GM19239 (cell line): ENCODE results near the gene GON7.
"Not testable (repeated sequence)": the region's sequence is repeated elsewhere in the genome, so short reads cannot be mapped to it uniquely, and the experiment has no call there.

ENCODE experiments used
- DNase-seq: peaks from one replicate; pipeline ENCODE4 v3.0.0; 2011; ENCODE audit warnings: low spot score; ENCODE audit not compliant: insufficient read length
- FAIRE-seq: peaks from 2 replicates; lab custom pipeline; 2011; peaks lifted over from hg19 to GRCh38; lab: Jason Lieb, UNC

Gene GON7

GRCh38 chr14:93201155-93201704 lies 5.6 kb downstream of the GON7 start:
- FAIRE-seq (no peak), DNase-seq (no peak)

- no peak for FAIRE-seq
- no peak for DNase-seq
These were observed 6.3 kb downstream of the GON7 start for GRCh38 chr14:93200553-93200952.

DNA sequence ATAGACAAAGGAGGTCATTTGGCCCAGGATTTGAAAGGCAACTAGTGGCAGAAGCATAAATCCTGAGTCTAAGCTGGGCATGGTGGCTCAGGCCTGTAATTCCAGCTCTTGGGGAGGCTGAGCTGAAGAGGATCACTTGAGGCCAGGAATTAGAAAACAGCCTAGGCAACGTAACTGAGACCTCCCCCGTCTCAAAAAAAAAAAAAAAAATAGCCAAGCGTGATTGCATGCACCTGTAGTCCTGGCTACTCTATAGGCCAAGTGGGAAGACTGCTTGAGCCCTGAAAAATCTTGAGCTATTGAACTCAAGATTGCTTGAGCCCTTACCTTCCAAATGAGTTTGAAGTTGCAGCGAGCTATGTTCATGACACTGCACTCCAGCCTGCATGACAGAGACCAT lies 7.8 kb downstream of the GON7 start:
- DNase-seq (no peak), FAIRE-seq (no peak)

DNA sequence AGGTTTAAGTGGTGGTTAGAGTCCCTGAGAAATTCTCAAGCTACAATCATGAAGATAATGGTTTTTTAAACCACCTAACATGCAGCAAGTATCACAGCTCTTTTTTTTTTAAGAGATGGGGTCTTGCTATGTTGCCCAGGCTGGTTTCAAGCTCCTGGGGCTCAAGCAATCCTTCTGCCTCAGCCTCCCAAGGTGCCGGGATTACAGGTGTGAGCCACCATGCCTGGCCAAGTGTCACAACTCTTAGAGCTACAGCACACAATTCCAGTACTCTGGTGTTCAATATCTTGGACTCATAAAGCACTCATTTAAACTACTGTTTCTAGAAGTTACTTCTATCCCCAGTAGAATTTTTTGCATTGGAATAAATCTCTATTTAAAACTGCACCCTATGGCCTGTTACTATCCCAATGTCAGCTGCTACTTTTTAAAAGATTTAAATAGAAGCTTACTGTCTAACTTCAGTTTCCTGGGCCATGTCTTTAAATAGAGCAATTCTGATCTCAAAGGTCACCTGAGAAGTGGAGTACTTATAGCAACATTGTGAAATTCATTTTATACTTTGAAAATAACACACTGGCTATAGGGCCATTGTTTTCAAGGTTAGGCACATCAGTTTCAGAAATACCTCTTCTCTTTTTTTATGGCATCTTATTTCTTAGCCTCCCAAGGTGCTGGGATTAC lies 11.4 kb downstream of the GON7 start:
- no peak for DNase-seq
- FAIRE-seq, result no peak

DNA sequence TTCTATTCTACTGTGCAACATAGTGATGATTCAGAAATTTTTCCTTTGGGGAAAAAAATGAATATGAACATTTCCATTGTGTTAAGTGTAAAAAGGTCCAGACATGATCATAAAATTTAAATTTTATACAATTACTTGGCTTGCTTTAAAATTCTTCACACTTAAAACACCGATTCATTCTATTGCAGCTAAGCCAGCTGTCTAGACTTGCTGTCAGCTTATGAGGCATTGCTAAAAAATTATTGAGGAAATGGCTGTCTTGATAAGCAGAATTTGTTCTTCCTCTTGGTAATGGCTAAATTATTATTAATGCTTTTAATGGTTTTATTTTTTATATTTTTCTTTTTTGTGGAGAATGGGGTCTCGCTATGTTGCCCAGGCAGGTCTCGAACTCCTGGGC lies 19.9 kb downstream of the GON7 start:
- no peak for FAIRE-seq
- no peak for DNase-seq

GRCh38 chr14:93186466-93186865 lies 20.4 kb downstream of the GON7 start:
- peak; percentile 63 for FAIRE-seq

GRCh38 chr14:93185349-93185720 lies 21.5 kb downstream of the GON7 start:
- FAIRE-seq, result peak; percentile 89

More at GRCh38 chr14:93186466-93186865, 20.4 kb downstream of the GON7 start:
- no peak for DNase-seq

DNA sequence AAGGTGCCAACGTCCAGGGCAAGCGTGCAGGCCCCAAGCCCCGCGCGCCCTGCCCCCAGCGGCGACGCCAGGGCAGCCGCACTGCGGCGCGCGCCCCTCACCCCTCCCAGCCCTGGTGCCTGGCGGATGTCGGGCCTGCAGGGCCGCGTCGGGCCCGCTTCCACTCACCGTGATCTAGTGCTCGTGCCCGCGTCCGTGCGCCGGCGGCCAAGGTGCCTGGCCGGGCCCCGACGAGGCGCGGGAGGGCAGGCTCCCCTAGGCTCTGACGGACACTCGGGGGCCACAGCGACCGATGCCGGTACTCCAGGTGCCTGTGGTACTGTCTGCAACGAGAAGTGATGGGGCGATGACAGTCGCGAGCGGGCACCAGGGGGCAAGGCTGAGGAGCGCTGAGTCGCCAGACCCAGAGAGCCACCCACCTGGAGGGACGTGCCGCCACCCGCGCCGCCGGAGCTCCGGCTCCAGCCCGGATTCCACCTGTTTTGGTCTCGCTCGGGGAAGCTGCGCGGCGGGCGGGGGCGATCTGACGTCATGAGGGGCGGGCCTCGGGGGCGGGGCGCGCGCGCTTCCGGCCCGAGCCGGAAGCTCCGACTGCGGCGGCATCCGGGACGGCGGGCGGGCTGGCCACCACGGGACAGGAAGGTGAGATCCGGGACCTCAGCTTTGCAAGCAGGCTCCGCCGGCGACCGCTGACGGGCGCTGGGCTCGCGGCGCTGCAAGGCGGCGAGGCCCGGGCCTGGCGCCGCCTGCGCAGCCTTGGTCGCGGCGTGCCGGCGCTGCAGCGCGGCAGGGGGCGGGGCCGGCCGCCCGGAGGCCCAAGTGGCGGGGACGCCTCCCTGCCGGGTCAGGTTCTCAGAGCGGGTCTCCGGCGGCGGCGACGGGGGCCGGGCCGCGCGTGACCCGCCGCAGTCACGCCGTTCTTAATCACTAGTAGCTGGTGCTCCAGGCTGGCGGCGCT lies 22.2 kb downstream of the GON7 start, which contains the start of the genes LYSET and MOAP1:
Gene LYSET (plus strand): TSS at position 927 of the 958 bp plus-strand sequence. CDS start 89 bp downstream, outside the sequence.
Gene MOAP1 (minus strand): TSS at position 507 of the 958 bp plus-strand sequence. CDS start 655 bp downstream, outside the sequence.
- FAIRE-seq (peak; percentile 84), DNase-seq (peak; percentile 92)

More at GRCh38 chr14:93185349-93185720, 21.5 kb downstream of the GON7 start:
- no peak for DNase-seq

- DNase-seq, result no peak
- no peak for FAIRE-seq
These were observed 23.1 kb downstream of the GON7 start for GRCh38 chr14:93183596-93184317.

DNA sequence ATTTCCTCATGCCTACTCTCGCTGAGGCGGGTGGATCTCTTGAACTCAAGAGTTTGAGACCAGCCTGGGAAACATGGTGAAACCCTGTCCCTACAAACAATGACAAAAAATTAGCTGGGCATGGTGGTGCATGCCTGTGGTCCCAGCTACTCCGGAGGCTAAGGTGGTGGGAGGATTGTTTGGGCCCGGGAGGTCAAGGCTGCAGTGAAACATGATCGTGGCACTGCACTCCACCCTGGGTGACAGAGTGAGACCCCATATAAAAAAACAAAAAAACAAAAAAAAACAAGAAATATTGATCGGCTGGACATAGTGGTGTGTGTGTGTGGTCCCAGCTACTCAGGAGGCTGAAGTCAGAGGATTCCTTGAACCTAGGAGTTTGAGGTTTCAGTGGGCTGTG lies 31.4 kb downstream of the GON7 start:
- FAIRE-seq, result no peak
- DNase-seq, result no peak

- not testable (repeated sequence) for FAIRE-seq
These were observed 32.1 kb downstream of the GON7 start for GRCh38 chr14:93174731-93175130.

DNA sequence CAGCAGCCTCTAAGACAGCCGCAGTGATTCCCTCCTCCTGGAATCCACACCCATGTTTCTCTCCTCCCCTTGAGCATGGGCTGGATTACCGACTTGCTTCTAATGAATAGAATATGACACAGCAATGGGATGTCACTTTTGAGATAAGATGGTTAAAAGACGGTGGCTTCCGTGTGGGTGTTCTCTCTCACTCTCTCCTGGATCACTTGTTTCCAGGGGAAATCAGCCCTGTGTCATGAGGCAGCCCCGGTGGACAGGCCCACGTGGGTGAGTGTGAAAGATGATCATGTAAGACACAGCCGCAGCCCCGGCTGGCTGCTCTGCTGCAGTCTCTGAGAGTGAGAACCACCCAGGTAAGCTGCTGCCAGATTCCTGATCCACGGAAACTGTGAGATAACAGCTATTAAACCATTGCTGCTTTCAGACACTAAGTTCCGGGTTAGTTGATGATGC lies 32.9 kb downstream of the GON7 start:
- DNase-seq, result no peak
- no peak for FAIRE-seq

More at GRCh38 chr14:93174731-93175130, 32.1 kb downstream of the GON7 start:
- DNase-seq, result not testable (repeated sequence)

GRCh38 chr14:93171376-93171775 lies 35.5 kb downstream of the GON7 start:
- FAIRE-seq (no peak), DNase-seq (no peak)

GRCh38 chr14:93170141-93170540 lies 36.7 kb downstream of the GON7 start:
- FAIRE-seq, DNase-seq: not testable (repeated sequence)

DNA sequence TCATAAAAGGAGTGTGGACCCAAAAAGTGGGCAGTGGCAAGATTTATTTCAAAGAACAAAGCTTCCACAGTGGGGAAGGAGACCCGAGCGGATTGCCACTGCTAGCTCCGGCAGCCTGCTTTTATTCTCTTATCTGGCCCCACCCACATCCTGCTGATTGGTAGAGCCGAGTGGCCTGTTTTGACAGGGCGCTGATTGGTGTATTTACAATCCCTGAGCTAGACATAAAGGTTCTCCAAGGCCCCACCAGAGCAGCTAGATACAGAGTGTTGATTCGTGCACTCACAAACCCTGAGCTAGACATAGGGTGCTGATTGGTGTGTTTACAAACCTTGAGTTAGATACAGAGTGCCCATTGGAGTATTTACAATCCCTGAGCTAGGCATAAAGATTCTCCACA lies 37.2 kb downstream of the GON7 start:
- not testable (repeated sequence) for FAIRE-seq, DNase-seq

DNA sequence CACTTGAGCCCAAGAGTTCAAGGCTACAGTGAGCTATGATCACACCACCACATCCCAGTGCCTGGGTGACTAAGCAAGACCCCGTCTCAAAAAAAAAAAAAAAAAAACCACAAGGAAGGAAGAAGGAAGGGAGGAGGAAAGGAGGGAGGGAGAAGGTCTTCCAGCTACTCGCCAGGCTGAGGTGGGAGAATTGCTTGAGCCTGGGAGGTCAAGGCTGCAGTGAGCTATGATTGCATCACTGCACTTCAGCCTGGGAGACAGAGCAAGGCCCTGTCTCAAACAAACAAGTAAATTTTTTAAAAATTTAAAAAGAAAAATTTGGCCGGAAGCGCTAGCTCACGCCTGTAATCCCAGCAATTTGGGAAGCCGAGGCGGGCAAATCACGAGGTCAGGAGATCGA lies 38.3 kb downstream of the GON7 start:
- not testable (repeated sequence) for DNase-seq, FAIRE-seq

- FAIRE-seq, result peak; percentile 31
- DNase-seq, result not testable (repeated sequence)
These were observed 41.3 kb downstream of the GON7 start for GRCh38 chr14:93165271-93166265.

DNA sequence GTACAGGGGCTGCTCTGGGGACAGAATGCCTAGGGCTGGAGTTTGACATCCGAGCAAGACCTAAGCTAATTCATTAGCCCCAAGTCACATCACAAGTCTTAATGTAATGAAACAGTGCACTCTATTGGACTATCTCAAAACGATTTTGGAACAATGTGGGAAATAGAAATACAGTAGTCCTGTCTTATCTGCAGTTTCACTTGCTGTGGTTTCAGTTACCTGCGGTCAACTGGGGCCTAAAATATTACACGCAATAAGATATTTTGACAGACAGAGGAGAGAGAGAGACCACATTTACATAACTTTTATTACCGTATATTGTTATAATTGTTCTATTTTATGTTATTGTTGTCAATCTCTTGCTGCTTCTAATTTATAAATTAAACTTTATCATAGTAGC lies 43.3 kb downstream of the GON7 start:
- peak; percentile 51 for FAIRE-seq
- DNase-seq, result no peak
